C4-2B (cell line): ENCODE results near the gene TOPBP1.

Source experiments
- CTCF ChIP-seq: fragments of 450-650 bp; conservative IDR thresholded peaks from 2 replicates; pipeline ENCODE4 v1.5.1; 2017; ENCODE audit warnings: mild to moderate bottlenecking
- ZFX ChIP-seq: fragments of 450-650 bp; IDR thresholded peaks from 2 replicates; pipeline ENCODE4 v1.6.1; 2017

- TF ChIP-seq CTCF (no peak), ZFX (no peak)
These were observed 12.2 kb downstream of the TOPBP1 start for GRCh38 chr3:133649486-133650068.
